Kidney epithelial cell (primary cell): ENCODE data around the gene SFMBT2. TPM values are rescaled to one million over a fixed set of nuclear protein-coding genes. Genes with fewer than 3 reads are reported as not detected.
A peak's percentile ranks its signal among the peaks of the same experiment; 100 is the strongest.

Experiments
- DNase-seq: peaks from one replicate; pipeline ENCODE4 v3.0.0-alpha.2; 2010; ENCODE audit warnings: low read depth
- H3K27me3 ChIP-seq: 2 replicates; pipeline ENCODE4 v1.6.0; 2011; ENCODE audit warnings: low read length; ENCODE audit not compliant: control insufficient read depth, insufficient read depth
- H3K36me3 ChIP-seq: 2 replicates; pipeline ENCODE4 v1.5.1; 2011; ENCODE audit warnings: low read length; ENCODE audit not compliant: control insufficient read depth, insufficient read depth
- H3K4me3 ChIP-seq: 2 replicates; pipeline ENCODE4 v1.5.1; 2011; ENCODE audit warnings: low read depth, mild to moderate bottlenecking, control low read depth, low read length
- total RNA-seq: library from RNA; depleted of rRNA; stranded (reverse); fragments of >200 nt; gene quantifications from 2 replicates; pipeline ENCODE4 v1.2.3, GENCODE V29; 2015
- TF ChIP-seq, protein P1 (sequence below): IDR thresholded peaks from 2 replicates; pipeline ENCODE4 v1.5.1; 2011; ENCODE audit warnings: mild to moderate bottlenecking, moderate library complexity, low read length, control low read depth, inconsistent platforms; ENCODE audit not compliant: insufficient read depth, poor library complexity, severe bottlenecking

SFMBT2 gene
- total RNA-seq, 1 donor from 2014 or later, result 3.1 TPM

- TF ChIP-seq, protein P1, sequence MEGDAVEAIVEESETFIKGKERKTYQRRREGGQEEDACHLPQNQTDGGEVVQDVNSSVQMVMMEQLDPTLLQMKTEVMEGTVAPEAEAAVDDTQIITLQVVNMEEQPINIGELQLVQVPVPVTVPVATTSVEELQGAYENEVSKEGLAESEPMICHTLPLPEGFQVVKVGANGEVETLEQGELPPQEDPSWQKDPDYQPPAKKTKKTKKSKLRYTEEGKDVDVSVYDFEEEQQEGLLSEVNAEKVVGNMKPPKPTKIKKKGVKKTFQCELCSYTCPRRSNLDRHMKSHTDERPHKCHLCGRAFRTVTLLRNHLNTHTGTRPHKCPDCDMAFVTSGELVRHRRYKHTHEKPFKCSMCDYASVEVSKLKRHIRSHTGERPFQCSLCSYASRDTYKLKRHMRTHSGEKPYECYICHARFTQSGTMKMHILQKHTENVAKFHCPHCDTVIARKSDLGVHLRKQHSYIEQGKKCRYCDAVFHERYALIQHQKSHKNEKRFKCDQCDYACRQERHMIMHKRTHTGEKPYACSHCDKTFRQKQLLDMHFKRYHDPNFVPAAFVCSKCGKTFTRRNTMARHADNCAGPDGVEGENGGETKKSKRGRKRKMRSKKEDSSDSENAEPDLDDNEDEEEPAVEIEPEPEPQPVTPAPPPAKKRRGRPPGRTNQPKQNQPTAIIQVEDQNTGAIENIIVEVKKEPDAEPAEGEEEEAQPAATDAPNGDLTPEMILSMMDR, result no peak
- H3K36me3 ChIP-seq, result no peaks in the 10 kb centered on the region
- H3K4me3 ChIP-seq, result no peak overlapping the region
- no peak for DNase-seq
- no peaks in the 10 kb centered on the region for H3K27me3 ChIP-seq
These were observed 145.3 kb downstream of the SFMBT2 start for GRCh38 chr10:7265396-7266123.

- Histone ChIP-seq H3K4me3 (no peak overlapping the region), H3K36me3 (no peaks in the 10 kb centered on the region), H3K27me3 (no peaks in the 10 kb centered on the region)
- TF ChIP-seq, protein P1, result no peak
- DNase-seq, result no peak
These were observed 146.5 kb downstream of the SFMBT2 start for GRCh38 chr10:7264313-7264756.

DNA sequence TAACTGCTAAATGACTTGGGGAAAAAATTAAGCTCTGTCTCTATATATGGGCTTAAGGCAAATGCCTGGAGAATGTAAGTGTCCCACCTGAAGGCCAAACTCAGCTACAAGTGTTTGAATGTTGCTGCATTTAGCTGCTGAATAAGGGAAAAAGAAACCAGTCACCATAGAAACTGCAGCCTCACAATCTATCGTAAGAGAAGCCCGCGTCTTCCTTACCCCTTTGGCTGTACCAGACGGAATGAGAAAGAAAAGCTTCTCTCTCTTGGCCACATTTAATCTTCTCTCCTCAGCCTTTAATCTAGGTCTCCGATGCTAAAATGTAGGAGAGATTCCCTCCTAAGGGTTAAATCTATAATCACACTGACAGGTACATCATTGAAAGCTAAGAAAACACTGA is 147.2 kb downstream of the SFMBT2 start:
- DNase-seq, result no peak
- Histone ChIP-seq H3K4me3 (no peak overlapping the region), H3K27me3 (no peaks in the 10 kb centered on the region), H3K36me3 (no peaks in the 10 kb centered on the region)
- TF ChIP-seq, protein P1, result no peak

DNA sequence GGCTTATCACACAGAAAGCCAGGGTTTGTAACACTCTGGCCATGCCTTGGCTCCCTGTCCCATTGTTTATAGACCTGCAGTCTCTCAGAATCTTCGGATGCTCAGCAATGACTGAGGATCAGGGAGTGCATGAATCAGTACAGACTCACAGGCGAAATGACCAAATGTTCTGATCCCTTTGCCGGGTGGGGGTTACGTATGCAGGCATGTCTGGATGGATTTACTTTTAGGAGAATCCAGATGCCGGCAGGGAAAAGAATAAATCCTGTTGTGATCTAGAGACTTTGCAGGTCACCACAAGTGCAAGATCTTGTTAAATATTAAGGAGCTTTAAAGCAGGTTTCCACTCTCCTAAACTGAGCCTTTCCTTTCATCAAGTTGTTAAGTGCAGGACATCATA is 149.5 kb downstream of the SFMBT2 start:
- Histone ChIP-seq H3K36me3 (no peaks in the 10 kb centered on the region), H3K27me3 (no peaks in the 10 kb centered on the region), H3K4me3 (no peak overlapping the region)
- TF ChIP-seq, protein P1, result no peak
- DNase-seq, result no peak

GRCh38 chr10:7260912-7261311 is 149.9 kb downstream of the SFMBT2 start:
- H3K4me3 ChIP-seq, result no peak overlapping the region
- H3K27me3 ChIP-seq, result no peaks in the 10 kb centered on the region
- DNase-seq, result no peak
- TF ChIP-seq, protein P1, result no peak
- no peaks in the 10 kb centered on the region for H3K36me3 ChIP-seq

- TF ChIP-seq, protein P1, result peak; percentile 64
- peak; percentile 18 for DNase-seq
- no peaks in the 10 kb centered on the region for H3K27me3 ChIP-seq
- no peaks in the 10 kb centered on the region for H3K36me3 ChIP-seq
- H3K4me3 ChIP-seq, result no peak overlapping the region
These were observed 150.4 kb downstream of the SFMBT2 start for GRCh38 chr10:7260412-7260900.
